Endothelial cell of umbilical vein (primary cell): Measurements from ENCODE around the gene PRR19. TPM values are rescaled to one million over a fixed set of nuclear protein-coding genes. Genes with fewer than 3 reads are reported as not detected.

Experiments used
- BruUV-seq: library from RNA; stranded (reverse); fragments of 400-500 nt; replicated peaks from 2 replicates; lab custom pipeline; 2021; lab: Mats Ljungman, UMichigan
- CTCF ChIA-PET: fragments of 300-600, 350-600 bp; sonication (Branson Sonifier 250); formaldehyde crosslinking; loops from one replicate; lab custom pipeline; 2021; ENCODE audit warnings: antibody characterized with exemption, inconsistent platforms; lab: Charles Lee
- POLR2A ChIA-PET: fragments of 300-600, 350-600 bp; sonication (Branson Sonifier 250); formaldehyde crosslinking; loops from one replicate; lab custom pipeline; 2021; ENCODE audit warnings: antibody characterized with exemption, inconsistent platforms; lab: Charles Lee
- DNase-seq: peaks from one replicate; pipeline ENCODE4 v3.0.0-alpha.2; 2011; ENCODE audit warnings: low read depth, low spot score
- FAIRE-seq: peaks from 2 replicates; lab custom pipeline; 2011; peaks lifted over from hg19 to GRCh38; lab: Jason Lieb, UNC
- H2AFZ ChIP-seq: 2 replicates; pipeline ENCODE4 v1.6.0; 2012; ENCODE audit warnings: low read depth, low read length, control low read depth, inconsistent platforms
- H3K27ac ChIP-seq: 2 replicates; pipeline ENCODE4 v1.5.1; 2011; ENCODE audit warnings: low read depth, mild to moderate bottlenecking, control low read depth, low read length, moderate library complexity; ENCODE audit not compliant: insufficient read depth
- H3K27me3 ChIP-seq, 2 experiments: 2 replicates each; pipeline versions ENCODE4 v1.6.0 to v1.6.1; 2011; ENCODE audit warnings: low read length in 2 of 2, mixed read lengths in 1 of 2; ENCODE audit not compliant: control insufficient read depth in 2 of 2, insufficient read depth in 2 of 2
- H3K36me3 ChIP-seq, 2 experiments: 2 replicates in 1 of 2; 3 replicates in 1 of 2; pipeline ENCODE4 v1.5.1; 2011; ENCODE audit warnings: low read length in 2 of 2, mild to moderate bottlenecking in 1 of 2, moderate library complexity in 1 of 2; ENCODE audit not compliant: control insufficient read depth in 2 of 2, insufficient read depth in 2 of 2; ENCODE audit errors: extremely low read depth in 1 of 2
- H3K4me1 ChIP-seq: 3 replicates; pipeline ENCODE4 v1.5.1; 2011; ENCODE audit warnings: mild to moderate bottlenecking, low read length; ENCODE audit not compliant: control insufficient read depth, insufficient read depth; ENCODE audit errors: extremely low read depth
- H3K4me2 ChIP-seq: 2 replicates; pipeline ENCODE4 v1.6.1; 2011; ENCODE audit warnings: low read length, control low read depth, mixed read lengths; ENCODE audit not compliant: insufficient read depth
- H3K4me3 ChIP-seq, 3 experiments: fragments of 200-600 bp in 1 of 3; sonication (generic), shearing (Covaris generic) in 1 of 3; replicated peaks in 1 of 3; 2 replicates each; pipeline ENCODE4 v1.5.1; 2011 to 2016; ENCODE audit warnings: control low read depth in 3 of 3, low read length in 3 of 3, mild to moderate bottlenecking in 2 of 3, inconsistent platforms in 1 of 3, low read depth in 1 of 3, moderate library complexity in 1 of 3; ENCODE audit not compliant: insufficient read depth in 1 of 3
- H3K79me2 ChIP-seq: 2 replicates; pipeline ENCODE4 v1.6.0; 2012; ENCODE audit warnings: low read length, inconsistent platforms; ENCODE audit not compliant: control insufficient read depth, insufficient read depth
- H3K9ac ChIP-seq: replicated peaks from 2 replicates; pipeline ENCODE3; 2011; ENCODE audit warnings: low read length, control low read depth; ENCODE audit not compliant: insufficient read depth; ENCODE audit errors: extremely low read depth
- H3K9me1 ChIP-seq: replicated peaks from 3 replicates; pipeline ENCODE4 v1.6.0; 2011; ENCODE audit warnings: mild to moderate bottlenecking, low read length; ENCODE audit not compliant: control insufficient read depth, insufficient read depth; ENCODE audit errors: extremely low read depth
- H3K9me3 ChIP-seq: replicated peaks from 2 replicates; pipeline ENCODE4 v1.5.1; 2012; ENCODE audit warnings: low read length, inconsistent platforms; ENCODE audit not compliant: control insufficient read depth, insufficient read depth
- H4K20me1 ChIP-seq: replicated peaks from 2 replicates; pipeline ENCODE3; 2011; ENCODE audit warnings: mild to moderate bottlenecking, low read length; ENCODE audit not compliant: control insufficient read depth, insufficient read depth; ENCODE audit errors: extremely low read depth
- EZH2 ChIP-seq: IDR thresholded peaks from 2 replicates; pipeline ENCODE4 v1.6.1; 2012; ENCODE audit warnings: borderline replicate concordance, low read depth, mild to moderate bottlenecking, moderate library complexity, low read length, inconsistent platforms; ENCODE audit not compliant: severe bottlenecking
- FOS ChIP-seq: IDR thresholded peaks from 2 replicates; pipeline ENCODE4 v1.6.1; 2011; ENCODE audit warnings: mild to moderate bottlenecking, low read length, moderate library complexity, borderline replicate concordance; ENCODE audit not compliant: insufficient read depth
- GATA2 ChIP-seq: IDR thresholded peaks from 2 replicates; pipeline ENCODE4 v1.7.0; 2011; ENCODE audit warnings: low read depth, mild to moderate bottlenecking, moderate library complexity, mixed read lengths, low read length; ENCODE audit not compliant: insufficient read length, insufficient read depth
- JUN ChIP-seq: IDR thresholded peaks from 2 replicates; pipeline ENCODE4 v1.6.1; 2011; ENCODE audit warnings: borderline replicate concordance, low read depth; ENCODE audit not compliant: insufficient read length, insufficient read depth
- MYC ChIP-seq: IDR thresholded peaks from one replicate; pipeline ENCODE4 v1.6.1; 2011; ENCODE audit warnings: mild to moderate bottlenecking, low read depth, low read length
- POLR2A ChIP-seq: IDR thresholded peaks from 2 replicates; pipeline ENCODE4 v1.6.1; 2012; ENCODE audit warnings: low read depth, mild to moderate bottlenecking, control low read depth, low read length
- POLR2AphosphoS5 ChIP-seq: IDR thresholded peaks from 2 replicates; pipeline ENCODE4 v1.6.1; 2012; ENCODE audit warnings: low read depth, mild to moderate bottlenecking, control low read depth, low read length, moderate library complexity; ENCODE audit not compliant: insufficient read depth
- dilution Hi-C: fragments of 300-500 bp; cut with MboI; formaldehyde crosslinking; loops from one replicate; pipeline ENCODE4 v1.15.0; 2019; ENCODE audit warnings: low sequenced_read_pairs; ENCODE audit not compliant: extremely low pct_ligation_motif_present
- intact Hi-C: fragments of 100-400 bp; cut with micrococcal nuclease; formaldehyde crosslinking; loops from one replicate; pipeline ENCODE4 v1.10.0; 2022
- polyA plus RNA-seq, 4 experiments: library from polyadenylated mRNA; depleted of rRNA in 3 of 4; stranded (reverse) in 3 of 4; unstranded in 1 of 4; fragments of >200 nt; gene quantifications; 2 replicates each; pipeline versions ENCODE4 v1.2.1 to v1.2.3, GENCODE V29; 2011 to 2012; ENCODE audit warnings: missing spikeins in 1 of 4
- total RNA-seq: library from RNA; stranded (reverse); gene quantifications from 2 replicates; pipeline ENCODE4 v1.2.3, GENCODE V29; 2021
- TF ChIP-seq, protein P1 (sequence below), 2 donors: IDR thresholded peaks; 1 replicate in 1 of 2; 2 replicates in 1 of 2; pipeline ENCODE4 v1.5.1; 2011; ENCODE audit warnings: low read length in 2 of 2, mild to moderate bottlenecking in 2 of 2, moderate library complexity in 2 of 2, control low read depth in 1 of 2, inconsistent platforms in 1 of 2, low read depth in 1 of 2; ENCODE audit not compliant: insufficient read depth in 1 of 2; ENCODE audit errors: extremely low read depth in 1 of 2
- TF ChIP-seq, protein P2 (sequence below): IDR thresholded peaks from 2 replicates; pipeline ENCODE4 v1.6.1; 2011; ENCODE audit not compliant: insufficient read depth, insufficient read length

Gene PRR19
- total and polyA plus RNA-seq, 2 donors (not counting 3 experiments of a cell fraction or from before 2014, with no cell fraction given): 1.0 to 1.4 TPM

DNA sequence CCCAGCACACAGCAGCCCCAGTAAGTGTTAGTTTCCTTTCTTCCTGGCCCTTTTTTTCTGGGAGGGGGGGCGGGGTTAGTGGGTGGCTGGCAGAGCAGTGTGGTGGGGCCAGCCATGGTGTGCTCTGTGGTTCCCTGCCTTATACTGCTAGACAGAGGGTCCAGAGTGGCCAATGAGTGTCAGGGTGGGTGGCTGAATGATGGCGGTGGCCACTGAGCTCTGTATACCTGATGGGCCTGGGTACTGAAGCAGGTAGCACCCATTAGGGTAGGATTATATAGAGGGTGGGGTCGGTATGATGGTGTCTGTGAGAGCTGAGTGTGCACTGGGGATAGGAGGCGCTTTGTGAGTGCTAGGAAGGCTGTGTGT is 19.1 kb upstream of the PRR19 start:
- Histone ChIP-seq H3K27me3 (no peaks in the 10 kb centered on the region), H3K9ac (no peak overlapping the region), H3K9me3 (no peaks in the 10 kb centered on the region), H3K4me2 (no peak overlapping the region), H3K27ac (no peak overlapping the region), H4K20me1 (no peaks in the 10 kb centered on the region), H3K79me2 (peaks cover 26% of the 10 kb centered on the region), H3K36me3 (peaks cover 0 to 10% of the 10 kb centered on the region in 2 experiments), H3K4me3 (no peak overlapping the region), H2AFZ (no peak overlapping the region), H3K4me1 (peaks cover 59% of the 10 kb centered on the region), H3K9me1 (no peaks in the 10 kb centered on the region)
- FAIRE-seq (no peak), DNase-seq (no peak)
- TF ChIP-seq FOS (no peak), EZH2 (no peak), POLR2AphosphoS5 (no peak), JUN (no peak), POLR2A (no peak), GATA2 (no peak), MYC (no peak)
- TF ChIP-seq, protein P1, sequence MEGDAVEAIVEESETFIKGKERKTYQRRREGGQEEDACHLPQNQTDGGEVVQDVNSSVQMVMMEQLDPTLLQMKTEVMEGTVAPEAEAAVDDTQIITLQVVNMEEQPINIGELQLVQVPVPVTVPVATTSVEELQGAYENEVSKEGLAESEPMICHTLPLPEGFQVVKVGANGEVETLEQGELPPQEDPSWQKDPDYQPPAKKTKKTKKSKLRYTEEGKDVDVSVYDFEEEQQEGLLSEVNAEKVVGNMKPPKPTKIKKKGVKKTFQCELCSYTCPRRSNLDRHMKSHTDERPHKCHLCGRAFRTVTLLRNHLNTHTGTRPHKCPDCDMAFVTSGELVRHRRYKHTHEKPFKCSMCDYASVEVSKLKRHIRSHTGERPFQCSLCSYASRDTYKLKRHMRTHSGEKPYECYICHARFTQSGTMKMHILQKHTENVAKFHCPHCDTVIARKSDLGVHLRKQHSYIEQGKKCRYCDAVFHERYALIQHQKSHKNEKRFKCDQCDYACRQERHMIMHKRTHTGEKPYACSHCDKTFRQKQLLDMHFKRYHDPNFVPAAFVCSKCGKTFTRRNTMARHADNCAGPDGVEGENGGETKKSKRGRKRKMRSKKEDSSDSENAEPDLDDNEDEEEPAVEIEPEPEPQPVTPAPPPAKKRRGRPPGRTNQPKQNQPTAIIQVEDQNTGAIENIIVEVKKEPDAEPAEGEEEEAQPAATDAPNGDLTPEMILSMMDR (IDR thresholded peaks at IDR 0.05; ENCODE audit: extremely low read depth in 1 of 2, insufficient read depth in 1 of 2, low read depth in 1 of 2, low read length in 2 of 2): no peak
- TF ChIP-seq, protein P2, sequence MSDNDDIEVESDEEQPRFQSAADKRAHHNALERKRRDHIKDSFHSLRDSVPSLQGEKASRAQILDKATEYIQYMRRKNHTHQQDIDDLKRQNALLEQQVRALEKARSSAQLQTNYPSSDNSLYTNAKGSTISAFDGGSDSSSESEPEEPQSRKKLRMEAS: no peak
- ChIA-PET POLR2A (interaction anchor here (1.7 kb wide), 1 partner anchor 13 kb away, joined by 6 read pairs; no protein-coding TSS in a partner anchor), CTCF (interaction anchor here (7.4 kb wide), 1 partner anchor 36 kb away, joined by 365 read pairs; the partner anchor contains the start of gene GSK3A)
- no TSS peak for BruUV-seq
- dilution Hi-C loops: no loop called here
- intact Hi-C loops: no loop called here
